Neutrophil (primary cell): Measurements from ENCODE around the gene CSDE1.
A peak's percentile ranks its signal among the peaks of the same experiment; 100 is the strongest.

Experiments
- H3K27ac ChIP-seq: fragments of 200-600 bp; sonication (generic); 2 replicates; pipeline ENCODE4 v1.5.1; 2016; ENCODE audit warnings: mild to moderate bottlenecking, moderate library complexity
- H3K27me3 ChIP-seq: fragments of 200-600 bp; sonication (generic); 2 replicates; pipeline ENCODE4 v1.6.0; 2016; ENCODE audit warnings: mild to moderate bottlenecking
- H3K36me3 ChIP-seq: fragments of 200-600 bp; sonication (generic); 2 replicates; pipeline ENCODE4 v1.5.1; 2017
- H3K4me1 ChIP-seq, 2 experiments: fragments of 200-600 bp in 1 of 2; sonication (generic) in 1 of 2; 1 replicate in 1 of 2; 2 replicates in 1 of 2; pipeline versions ENCODE4 v1.5.1 to v1.6.1; 2013 to 2016; ENCODE audit warnings: low read depth in 1 of 2, low read length in 1 of 2, mild to moderate bottlenecking in 1 of 2, moderate library complexity in 1 of 2; ENCODE audit not compliant: control insufficient read depth in 1 of 2, insufficient read depth in 1 of 2
- H3K4me3 ChIP-seq, 2 experiments: fragments of 200-600 bp in 1 of 2; sonication (generic) in 1 of 2; 1 replicate in 1 of 2; 2 replicates in 1 of 2; pipeline ENCODE4 v1.5.1; 2013 to 2016; ENCODE audit warnings: low read depth in 1 of 2, low read length in 1 of 2, mild to moderate bottlenecking in 1 of 2, moderate library complexity in 1 of 2
- H3K9me3 ChIP-seq: fragments of 200-600 bp; sonication (generic); 2 replicates; pipeline ENCODE4 v1.5.1; 2016
- CTCF ChIP-seq: fragments of 200-600 bp; sonication (generic); IDR thresholded peaks from 2 replicates; pipeline ENCODE4 v1.5.1; 2016; ENCODE audit warnings: antibody characterized with exemption

CSDE1 gene

GRCh38 chr1:114753143-114753542, 4.6 kb downstream of the CSDE1 start:
- H3K27ac ChIP-seq, result no peak overlapping the region
- peaks cover 21% of the 10 kb centered on the region for H3K36me3 ChIP-seq
- no peak overlapping the region for H3K4me3 ChIP-seq
- peaks cover 41 to 45% of the 10 kb centered on the region in 2 experiments for H3K4me1 ChIP-seq
- no peaks in the 10 kb centered on the region for H3K9me3 ChIP-seq
- H3K27me3 ChIP-seq, result no peaks in the 10 kb centered on the region
- no peak for TF ChIP-seq CTCF

- H3K27ac ChIP-seq, result peak overlapping the region; percentile 13
- H3K36me3 ChIP-seq, result peaks cover 41% of the 10 kb centered on the region
- TF ChIP-seq CTCF, result no peak
- peaks cover 25 to 27% of the 10 kb centered on the region in 2 experiments for H3K4me1 ChIP-seq
- no peaks in the 10 kb centered on the region for H3K27me3 ChIP-seq
- H3K4me3 ChIP-seq, result no peak overlapping the region
- H3K9me3 ChIP-seq, result no peaks in the 10 kb centered on the region
These were observed 7.0 kb downstream of the CSDE1 start for GRCh38 chr1:114750780-114751179.

GRCh38 chr1:114749835-114750234, 7.9 kb downstream of the CSDE1 start:
- Histone ChIP-seq H3K27ac (no peak overlapping the region), H3K4me3 (no peak overlapping the region), H3K9me3 (no peaks in the 10 kb centered on the region), H3K27me3 (no peaks in the 10 kb centered on the region), H3K4me1 (peaks cover 16 to 17% of the 10 kb centered on the region in 2 experiments), H3K36me3 (peaks cover 41% of the 10 kb centered on the region)
- no peak for TF ChIP-seq CTCF

GRCh38 chr1:114746450-114747121, 11.2 kb downstream of the CSDE1 start:
- Histone ChIP-seq H3K27me3 (no peaks in the 10 kb centered on the region), H3K27ac (no peak overlapping the region), H3K4me3 (no peak overlapping the region), H3K36me3 (peaks cover 59% of the 10 kb centered on the region), H3K9me3 (no peaks in the 10 kb centered on the region), H3K4me1 (peaks cover 10 to 11% of the 10 kb centered on the region in 2 experiments)
- TF ChIP-seq CTCF, result no peak

- Histone ChIP-seq H3K27me3 (no peaks in the 10 kb centered on the region), H3K36me3 (peaks cover 59% of the 10 kb centered on the region), H3K9me3 (no peaks in the 10 kb centered on the region), H3K4me3 (no peak overlapping the region), H3K27ac (no peak overlapping the region), H3K4me1 (peaks cover 0 to under 1% of the 10 kb centered on the region in 2 experiments)
- no peak for TF ChIP-seq CTCF
These were observed 12.5 kb downstream of the CSDE1 start for GRCh38 chr1:114745291-114745690.
